Type B pancreatic cell (in vitro differentiated cells): ENCODE measurements around the gene THSD4. TPM values are rescaled to one million over a fixed set of nuclear protein-coding genes. Genes with fewer than 3 reads are reported as not detected.

ENCODE experiments used
- DNase-seq: peaks from one replicate; pipeline ENCODE4 v3.0.0; 2021; ENCODE audit warnings: mixed read lengths; ENCODE audit not compliant: unreplicated experiment; ENCODE audit errors: extremely low spot score
- H3K27ac Mint-ChIP-seq: 2 replicates; pipeline ENCODE4 v1.8.0; 2021; ENCODE audit warnings: mild to moderate bottlenecking, mixed read lengths
- H3K27me3 Mint-ChIP-seq: 2 replicates; pipeline ENCODE4 v1.8.0; 2021; ENCODE audit warnings: mixed read lengths
- H3K36me3 Mint-ChIP-seq: 2 replicates; pipeline ENCODE4 v1.8.0; 2021; ENCODE audit warnings: mixed read lengths
- H3K4me1 Mint-ChIP-seq: one replicate; pipeline ENCODE4 v1.8.0; 2021; ENCODE audit warnings: mixed read lengths; ENCODE audit not compliant: unreplicated experiment
- H3K4me3 Mint-ChIP-seq: 2 replicates; pipeline ENCODE4 v1.8.0; 2021; ENCODE audit warnings: mild to moderate bottlenecking, mixed read lengths
- H3K9me3 Mint-ChIP-seq: 2 replicates; pipeline ENCODE4 v1.8.0; 2021; ENCODE audit warnings: mixed read lengths
- CTCF ChIP-seq: fragments of 200-600 bp; sonication (generic); conservative IDR thresholded peaks from 2 replicates; pipeline ENCODE4 v1.5.0; 2021; ENCODE audit warnings: antibody characterized with exemption, mild to moderate bottlenecking
- total RNA-seq: library from RNA; stranded (reverse); gene quantifications from 2 replicates; pipeline ENCODE4 v1.2.1, GENCODE V29; 2021; ENCODE audit warnings: low replicate concordance

THSD4 gene
- total RNA-seq, 1 donor from 2014 or later = 43.3 TPM

GRCh38 chr15:71735385-71735757 lies 620.1 kb downstream of the THSD4 start:
- peaks cover 6% of the 10 kb centered on the region for H3K4me1 Mint-ChIP-seq
- no peak overlapping the region for H3K4me3 Mint-ChIP-seq

GRCh38 chr15:71736286-71736947 lies 621.1 kb downstream of the THSD4 start:
- no peak for DNase-seq
- H3K36me3 Mint-ChIP-seq = no peaks in the 10 kb centered on the region
- no peaks in the 10 kb centered on the region for H3K9me3 Mint-ChIP-seq
- no peaks in the 10 kb centered on the region for H3K4me1 Mint-ChIP-seq
- TF ChIP-seq CTCF = no peak
- no peak overlapping the region for H3K27ac Mint-ChIP-seq
- H3K27me3 Mint-ChIP-seq = no peaks in the 10 kb centered on the region
- H3K4me3 Mint-ChIP-seq = no peak overlapping the region

More at GRCh38 chr15:71735385-71735757, 620.1 kb downstream of the THSD4 start:
- no peak for TF ChIP-seq CTCF
- Mint-ChIP-seq H3K36me3 (peaks cover 4% of the 10 kb centered on the region), H3K9me3 (no peaks in the 10 kb centered on the region), H3K27ac (no peak overlapping the region), H3K27me3 (no peaks in the 10 kb centered on the region)
- DNase-seq = no peak

GRCh38 chr15:71737761-71738160 lies 622.5 kb downstream of the THSD4 start:
- no peaks in the 10 kb centered on the region for H3K4me1 Mint-ChIP-seq
- H3K27me3 Mint-ChIP-seq = no peaks in the 10 kb centered on the region
- H3K4me3 Mint-ChIP-seq = no peak overlapping the region
- peaks cover 4% of the 10 kb centered on the region for H3K36me3 Mint-ChIP-seq
- no peaks in the 10 kb centered on the region for H3K9me3 Mint-ChIP-seq
- TF ChIP-seq CTCF = no peak
- DNase-seq = no peak
- no peak overlapping the region for H3K27ac Mint-ChIP-seq

- peaks cover 5% of the 10 kb centered on the region for H3K4me1 Mint-ChIP-seq
- no peak overlapping the region for H3K4me3 Mint-ChIP-seq
- no peak overlapping the region for H3K27ac Mint-ChIP-seq
- no peaks in the 10 kb centered on the region for H3K9me3 Mint-ChIP-seq
- no peak for TF ChIP-seq CTCF
- no peak for DNase-seq
- peaks cover 4% of the 10 kb centered on the region for H3K36me3 Mint-ChIP-seq
- H3K27me3 Mint-ChIP-seq = no peaks in the 10 kb centered on the region
Observed at GRCh38 chr15:71739355-71739754, 624.1 kb downstream of the THSD4 start.

GRCh38 chr15:71742964-71743363 lies 627.7 kb downstream of the THSD4 start:
- H3K27ac Mint-ChIP-seq = no peak overlapping the region
- H3K27me3 Mint-ChIP-seq = no peaks in the 10 kb centered on the region
- H3K4me3 Mint-ChIP-seq = no peak overlapping the region
- H3K4me1 Mint-ChIP-seq = peaks cover 5% of the 10 kb centered on the region
- peaks cover 4% of the 10 kb centered on the region for H3K36me3 Mint-ChIP-seq
- TF ChIP-seq CTCF = no peak
- DNase-seq = no peak
- no peaks in the 10 kb centered on the region for H3K9me3 Mint-ChIP-seq
